ENCODE data around the gene ADAM15.

DNA sequence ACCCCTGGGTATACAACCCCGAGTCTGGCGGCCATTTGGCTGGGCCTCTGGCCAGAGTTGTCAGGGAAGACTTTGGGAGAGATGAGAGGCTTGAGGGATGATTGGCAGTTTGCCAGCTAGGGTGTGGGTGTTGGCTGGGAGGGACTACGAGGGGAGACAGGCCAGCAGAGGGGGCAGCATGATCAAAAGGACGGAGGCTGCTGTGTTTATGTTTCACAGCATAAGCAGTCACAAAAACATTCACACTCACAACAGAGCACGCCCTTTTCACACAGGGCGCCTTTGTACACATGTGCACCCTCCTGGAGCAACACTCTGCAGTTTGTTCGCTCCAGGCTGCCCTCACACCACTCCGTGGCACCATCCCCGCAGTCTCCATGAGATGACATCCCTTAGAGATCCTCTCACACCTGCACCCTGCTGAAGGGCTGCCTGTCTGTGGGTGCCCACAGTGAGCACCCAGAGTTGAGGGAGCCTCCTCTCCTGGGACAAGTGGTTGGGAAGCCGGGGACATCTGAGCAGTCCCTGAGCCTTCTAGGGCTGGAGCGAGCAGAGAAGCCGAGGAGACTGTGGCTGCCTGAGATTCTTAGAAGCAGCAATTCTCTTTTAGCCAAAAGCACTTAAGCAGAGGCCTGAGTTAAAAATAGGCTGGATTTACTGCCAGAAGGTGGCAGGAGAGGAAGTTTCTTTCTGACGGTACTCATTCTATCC lies 43.0 kb downstream of the ADAM15 start:
- TF ChIP-seq, protein P1, sequence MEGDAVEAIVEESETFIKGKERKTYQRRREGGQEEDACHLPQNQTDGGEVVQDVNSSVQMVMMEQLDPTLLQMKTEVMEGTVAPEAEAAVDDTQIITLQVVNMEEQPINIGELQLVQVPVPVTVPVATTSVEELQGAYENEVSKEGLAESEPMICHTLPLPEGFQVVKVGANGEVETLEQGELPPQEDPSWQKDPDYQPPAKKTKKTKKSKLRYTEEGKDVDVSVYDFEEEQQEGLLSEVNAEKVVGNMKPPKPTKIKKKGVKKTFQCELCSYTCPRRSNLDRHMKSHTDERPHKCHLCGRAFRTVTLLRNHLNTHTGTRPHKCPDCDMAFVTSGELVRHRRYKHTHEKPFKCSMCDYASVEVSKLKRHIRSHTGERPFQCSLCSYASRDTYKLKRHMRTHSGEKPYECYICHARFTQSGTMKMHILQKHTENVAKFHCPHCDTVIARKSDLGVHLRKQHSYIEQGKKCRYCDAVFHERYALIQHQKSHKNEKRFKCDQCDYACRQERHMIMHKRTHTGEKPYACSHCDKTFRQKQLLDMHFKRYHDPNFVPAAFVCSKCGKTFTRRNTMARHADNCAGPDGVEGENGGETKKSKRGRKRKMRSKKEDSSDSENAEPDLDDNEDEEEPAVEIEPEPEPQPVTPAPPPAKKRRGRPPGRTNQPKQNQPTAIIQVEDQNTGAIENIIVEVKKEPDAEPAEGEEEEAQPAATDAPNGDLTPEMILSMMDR (IDR thresholded peaks at IDR 0.05; ENCODE audit: low read depth, low read length, poor library complexity, severe bottlenecking): no peak
- TF ChIP-seq EZH2phosphoT487 (IDR thresholded peaks at IDR 0.05; ENCODE audit: borderline replicate concordance, low read length): no peak

Data from DOHH2 (cell line).